GM19372 (cell line): Measurements from ENCODE around the gene GRIA4.

ENCODE experiments used
- ATAC-seq: cut with Tn5 transposase; IDR thresholded peaks from one replicate; pipeline ENCODE4 v1.9.1; 2021; ENCODE audit warnings: mild to moderate bottlenecking, low read depth, moderate library complexity; ENCODE audit not compliant: unreplicated experiment

The GRIA4 gene

DNA sequence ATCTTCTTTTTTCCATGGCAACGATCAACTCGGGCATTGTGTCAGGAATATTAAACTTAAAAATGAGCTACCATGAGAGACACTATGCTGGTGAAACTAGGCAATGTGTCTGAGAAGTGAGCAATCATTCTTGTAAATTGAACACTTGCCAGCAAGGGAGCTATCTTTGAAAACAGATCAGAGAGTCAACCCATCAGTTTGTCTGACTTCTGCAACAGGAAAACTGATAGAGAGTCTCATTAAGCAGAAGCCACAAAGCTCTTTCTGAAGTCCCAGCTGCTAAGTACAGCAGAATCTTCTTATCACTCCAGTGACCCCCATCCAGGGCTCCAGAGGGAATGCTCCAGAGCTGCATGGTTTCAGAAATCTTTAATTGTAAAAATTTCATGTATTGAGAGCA is 297.4 kb downstream of the GRIA4 start:
- ATAC-seq, result no peak

DNA sequence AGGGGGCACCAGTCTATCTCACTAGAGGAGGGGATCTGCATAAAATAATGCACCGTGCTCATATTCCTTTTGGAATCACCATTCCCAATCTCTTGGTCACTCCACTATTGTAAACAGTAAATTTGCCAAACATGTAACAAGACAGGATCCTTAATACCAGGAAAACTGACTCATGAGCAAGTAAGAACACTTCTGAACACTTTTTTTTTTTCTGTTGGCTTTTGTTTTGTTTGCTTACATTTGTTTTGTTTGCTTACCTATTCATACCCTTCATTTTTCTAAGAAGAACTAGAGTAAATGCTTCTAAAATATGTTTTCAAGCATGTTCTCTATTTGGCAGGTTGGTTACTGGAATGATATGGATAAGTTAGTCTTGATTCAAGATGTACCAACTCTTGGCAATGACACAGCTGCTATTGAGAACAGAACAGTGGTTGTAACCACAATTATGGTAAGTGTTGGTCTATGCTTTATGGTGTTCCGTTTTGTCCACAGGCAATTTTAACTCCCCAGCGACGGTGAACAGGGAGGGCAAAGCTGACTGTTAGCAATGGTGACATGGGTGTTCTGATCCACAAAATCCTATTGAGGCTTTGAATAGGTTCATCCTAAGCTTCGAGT is 300.3 kb downstream of the GRIA4 start:
- no peak for ATAC-seq

DNA sequence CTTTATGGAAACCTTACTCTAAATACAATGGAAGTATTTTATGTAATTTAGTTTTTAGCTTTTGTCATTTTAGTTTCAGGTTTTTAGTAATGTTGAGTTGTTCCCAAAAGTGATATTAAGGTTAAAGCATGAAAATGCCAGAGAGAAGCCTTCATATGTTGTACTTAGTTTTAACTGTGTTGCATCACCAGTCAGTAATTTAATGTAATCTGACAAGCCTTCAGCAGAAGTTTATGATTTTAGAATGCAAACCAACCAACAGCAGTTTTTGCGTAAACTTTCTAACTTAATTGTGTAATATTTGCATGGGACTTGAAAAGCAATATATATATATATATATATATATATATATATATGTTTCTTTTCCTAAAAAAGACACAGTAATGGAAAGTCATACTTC is 301.6 kb downstream of the GRIA4 start:
- no peak for ATAC-seq

DNA sequence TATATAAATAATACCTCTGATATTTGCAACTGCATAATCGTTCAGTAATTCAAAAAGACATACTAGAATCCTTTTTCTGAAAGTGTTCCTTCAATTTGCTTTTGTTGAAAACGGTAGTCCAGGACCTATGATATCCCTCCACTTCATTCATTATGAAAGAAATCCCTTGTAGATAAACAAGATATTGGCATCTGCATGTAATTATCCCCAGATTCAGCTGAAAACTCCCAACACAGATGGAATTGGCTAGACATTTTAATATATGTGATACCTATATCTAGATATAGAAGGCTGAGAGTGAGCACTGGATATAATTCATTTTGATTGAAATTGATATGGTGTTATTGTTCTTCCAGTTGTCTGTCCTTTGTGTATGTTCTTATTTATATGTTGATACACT is 302.8 kb downstream of the GRIA4 start:
- ATAC-seq, result no peak

DNA sequence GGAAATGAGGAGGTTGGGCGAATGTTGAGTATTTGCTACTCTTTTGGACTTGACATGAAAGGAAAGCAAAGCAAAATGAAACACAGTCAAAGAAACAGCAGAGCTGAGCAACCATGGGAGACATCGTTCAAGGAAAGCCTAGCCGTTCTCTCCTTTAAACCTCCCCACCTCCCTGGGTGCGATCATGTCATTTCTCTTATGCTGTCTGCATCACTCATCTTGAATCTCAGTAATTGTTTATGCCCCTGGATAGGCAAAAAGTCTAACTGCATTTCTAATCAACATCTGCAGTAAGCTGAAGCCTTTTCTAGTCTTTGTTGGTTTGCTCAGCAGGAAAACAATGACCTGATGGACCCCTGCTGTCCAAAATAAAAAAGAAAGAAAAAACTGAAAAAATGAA is 305.1 kb downstream of the GRIA4 start:
- ATAC-seq, result no peak

DNA sequence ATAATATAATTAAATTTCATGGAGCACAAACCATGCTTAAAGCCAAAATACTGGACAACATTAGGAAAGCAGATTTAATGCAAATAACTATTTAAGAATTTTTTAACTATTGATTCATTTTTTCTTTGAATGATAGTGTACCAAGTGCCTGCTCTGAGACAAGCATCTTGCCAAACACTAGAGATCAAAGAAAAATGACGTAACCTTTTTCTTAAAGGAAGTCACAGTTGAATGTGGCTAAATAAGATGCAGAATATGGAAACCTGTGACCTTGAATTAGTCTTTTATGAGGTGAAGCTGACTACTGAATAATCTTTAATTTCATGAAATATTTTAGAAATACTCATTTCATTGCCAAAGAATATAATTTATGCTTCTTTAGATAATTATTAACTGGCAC is 308.2 kb downstream of the GRIA4 start:
- no peak for ATAC-seq

DNA sequence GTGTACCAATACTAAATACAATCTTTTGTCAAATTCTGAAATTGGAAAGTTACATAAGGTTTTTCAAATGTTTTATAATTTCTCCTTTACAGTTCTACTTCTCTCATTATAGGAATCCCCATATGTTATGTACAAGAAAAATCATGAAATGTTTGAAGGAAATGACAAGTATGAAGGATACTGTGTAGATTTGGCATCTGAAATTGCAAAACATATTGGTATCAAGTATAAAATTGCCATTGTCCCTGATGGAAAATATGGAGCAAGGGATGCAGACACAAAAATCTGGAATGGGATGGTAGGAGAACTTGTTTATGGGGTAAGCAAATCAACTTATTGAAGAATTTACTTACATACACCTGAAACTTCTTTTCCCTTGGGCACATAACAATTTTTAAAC is 308.7 kb downstream of the GRIA4 start:
- no peak for ATAC-seq

DNA sequence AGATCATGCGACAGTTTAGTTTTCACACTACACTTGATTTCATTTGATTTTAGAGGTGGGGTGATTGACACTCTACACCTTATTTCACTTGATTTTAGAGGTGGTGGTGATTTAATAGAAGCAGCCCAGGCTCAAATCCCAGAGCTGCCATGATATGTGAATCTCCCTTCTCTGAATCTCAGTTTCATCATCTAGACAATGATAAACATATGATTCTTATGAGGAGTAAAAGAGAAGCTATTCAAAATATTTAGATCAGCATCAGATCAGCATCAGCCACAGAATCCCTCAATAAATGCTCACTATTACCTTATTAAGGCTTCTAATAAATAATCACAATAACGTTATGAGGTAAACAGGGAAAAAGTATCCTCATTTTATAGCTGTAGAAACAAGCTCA is 313.4 kb downstream of the GRIA4 start:
- no peak for ATAC-seq

DNA sequence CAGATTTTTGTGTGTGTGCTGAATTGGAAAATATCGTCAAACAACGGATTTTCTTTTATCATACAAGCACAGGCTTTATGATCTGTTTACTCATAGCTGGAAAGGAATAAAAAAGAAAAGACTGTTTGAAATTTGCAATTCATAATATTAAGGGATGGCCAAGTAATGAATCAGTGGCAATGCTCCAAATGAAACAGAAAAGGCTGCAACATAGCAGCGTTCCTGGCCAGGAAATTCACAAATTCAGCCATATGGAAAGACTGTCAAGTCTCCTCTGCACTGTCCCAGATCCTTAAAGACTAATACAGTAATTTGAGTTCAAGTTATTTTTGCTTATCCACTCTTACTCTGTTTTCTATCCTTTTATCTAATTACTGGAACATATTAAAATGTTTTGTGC is 313.9 kb downstream of the GRIA4 start:
- no peak for ATAC-seq

DNA sequence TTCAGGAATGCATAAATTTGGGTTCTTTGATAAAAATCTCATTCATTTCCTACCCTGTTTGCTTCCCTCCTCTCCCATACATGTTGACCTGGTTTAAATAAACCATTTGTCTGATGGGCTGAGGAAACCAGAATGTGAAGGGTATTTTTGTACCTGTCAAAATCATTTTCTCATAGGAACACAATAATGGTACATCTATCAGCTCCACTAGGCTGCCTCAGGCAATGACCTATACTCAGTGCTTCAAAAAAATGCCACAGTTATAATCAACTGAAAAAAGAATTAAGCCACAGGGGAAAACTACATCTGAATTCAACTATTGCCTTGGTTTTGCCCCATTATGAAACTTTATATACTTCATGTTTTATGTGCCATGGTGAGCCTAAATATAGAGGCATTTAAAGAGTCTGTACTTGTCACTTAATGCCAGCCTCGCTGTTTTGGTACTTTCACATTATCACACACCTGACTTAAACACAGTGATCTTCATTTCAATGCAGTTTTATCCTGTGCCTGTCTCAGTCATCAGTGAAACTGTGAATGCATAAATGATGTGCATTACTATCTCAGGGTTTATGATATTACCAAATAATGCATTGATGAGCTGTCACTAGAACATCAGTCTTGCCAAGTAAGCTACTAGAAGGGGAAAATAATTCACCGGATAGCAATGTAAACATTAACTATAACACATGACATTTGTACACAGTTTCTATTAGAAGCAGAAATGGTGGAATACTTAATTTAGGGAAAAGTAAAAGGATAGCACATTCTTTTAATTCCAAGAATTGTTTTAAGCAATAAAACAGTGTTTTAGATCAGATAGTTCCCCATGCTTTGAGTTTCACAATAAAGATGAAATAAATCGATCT is 319.4 kb downstream of the GRIA4 start:
- no peak for ATAC-seq

DNA sequence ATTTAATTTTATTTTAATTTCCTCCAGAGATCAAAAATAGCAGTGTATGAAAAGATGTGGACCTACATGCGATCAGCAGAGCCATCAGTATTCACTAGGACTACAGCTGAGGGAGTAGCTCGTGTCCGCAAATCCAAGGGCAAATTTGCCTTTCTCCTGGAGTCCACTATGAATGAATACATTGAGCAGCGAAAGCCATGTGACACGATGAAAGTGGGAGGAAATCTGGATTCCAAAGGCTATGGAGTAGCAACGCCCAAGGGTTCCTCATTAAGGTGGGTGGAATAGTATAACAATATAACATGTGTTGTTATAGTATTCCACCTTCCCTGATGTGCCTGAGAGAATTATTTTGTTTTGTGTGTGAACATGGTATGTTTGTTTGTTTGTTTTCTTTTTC is 323.8 kb downstream of the GRIA4 start:
- ATAC-seq, result no peak

DNA sequence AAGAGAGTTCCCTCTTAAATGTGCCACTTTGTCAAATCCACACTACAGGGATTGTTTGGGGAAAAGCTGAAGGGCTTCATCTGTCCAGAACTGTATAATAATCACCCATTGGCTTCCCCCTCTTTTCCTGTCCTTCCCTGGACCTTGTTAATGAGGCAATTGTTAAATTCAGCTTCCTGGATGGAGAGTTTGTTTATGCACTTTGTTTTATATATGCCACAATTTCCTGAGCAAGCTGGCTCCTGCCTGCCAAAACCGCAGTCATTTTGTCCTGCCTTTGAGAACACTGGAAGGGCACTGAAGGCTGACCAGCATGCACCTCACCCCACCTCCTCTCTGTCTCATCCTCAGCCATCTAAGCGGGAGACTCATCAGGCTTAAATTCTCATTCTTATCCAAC is 325.9 kb downstream of the GRIA4 start:
- no peak for ATAC-seq

DNA sequence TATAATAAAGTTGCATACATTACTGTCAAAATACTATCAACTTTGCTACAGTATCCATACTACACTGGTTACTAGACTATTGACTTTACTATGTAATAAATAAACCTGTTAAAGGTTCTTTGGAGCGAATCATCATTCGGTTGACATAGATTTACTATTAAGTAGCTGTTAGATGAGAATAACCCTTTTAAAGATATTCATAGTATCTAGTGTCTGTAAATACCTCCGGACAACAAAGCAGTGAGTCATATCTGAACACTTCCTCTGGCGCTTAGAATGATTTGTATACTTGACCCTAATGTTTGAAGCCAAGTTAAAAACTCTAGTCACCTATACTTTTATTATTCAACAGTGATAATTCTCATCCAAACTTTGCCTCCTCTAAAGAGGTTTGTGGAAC is 327.5 kb downstream of the GRIA4 start:
- ATAC-seq, result peak; percentile 78

DNA sequence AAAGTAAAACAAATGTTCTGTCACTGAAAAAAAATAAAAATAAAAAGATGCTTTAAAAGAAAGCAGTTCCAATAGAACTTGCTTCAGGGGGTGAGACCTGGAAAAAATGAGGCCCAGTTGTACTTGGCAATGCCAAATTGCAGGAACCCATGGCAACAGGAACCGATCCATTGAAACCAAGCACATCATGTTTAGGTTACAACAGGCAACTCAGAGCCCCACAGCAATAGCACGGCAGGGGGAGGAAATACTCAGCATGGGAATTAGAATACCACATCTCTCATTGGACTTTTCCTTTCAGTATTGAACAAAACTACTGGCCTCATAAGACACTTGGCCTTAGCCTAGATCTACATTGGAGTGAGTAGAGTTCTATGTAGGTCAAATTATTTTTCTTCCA is 327.9 kb downstream of the GRIA4 start:
- ATAC-seq, result no peak

DNA sequence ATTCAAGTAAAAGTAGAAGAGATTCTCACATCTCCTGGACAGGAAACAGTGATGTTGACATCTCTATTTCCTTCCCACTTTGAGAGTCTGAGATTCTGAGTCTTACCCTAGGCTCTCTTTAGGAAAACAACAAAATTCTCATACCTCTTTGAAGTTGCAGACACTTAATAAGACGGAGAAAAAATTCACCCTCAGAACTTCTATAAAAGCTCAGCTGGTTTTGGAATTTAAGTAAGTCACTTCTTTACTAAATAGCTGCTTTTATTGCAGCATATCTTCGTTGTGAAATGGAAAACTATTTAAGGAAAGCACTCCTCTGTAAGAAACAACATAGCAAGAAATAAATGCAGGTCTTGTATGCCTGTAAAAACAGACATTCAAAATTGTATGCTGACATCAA is 333.0 kb downstream of the GRIA4 start:
- no peak for ATAC-seq

DNA sequence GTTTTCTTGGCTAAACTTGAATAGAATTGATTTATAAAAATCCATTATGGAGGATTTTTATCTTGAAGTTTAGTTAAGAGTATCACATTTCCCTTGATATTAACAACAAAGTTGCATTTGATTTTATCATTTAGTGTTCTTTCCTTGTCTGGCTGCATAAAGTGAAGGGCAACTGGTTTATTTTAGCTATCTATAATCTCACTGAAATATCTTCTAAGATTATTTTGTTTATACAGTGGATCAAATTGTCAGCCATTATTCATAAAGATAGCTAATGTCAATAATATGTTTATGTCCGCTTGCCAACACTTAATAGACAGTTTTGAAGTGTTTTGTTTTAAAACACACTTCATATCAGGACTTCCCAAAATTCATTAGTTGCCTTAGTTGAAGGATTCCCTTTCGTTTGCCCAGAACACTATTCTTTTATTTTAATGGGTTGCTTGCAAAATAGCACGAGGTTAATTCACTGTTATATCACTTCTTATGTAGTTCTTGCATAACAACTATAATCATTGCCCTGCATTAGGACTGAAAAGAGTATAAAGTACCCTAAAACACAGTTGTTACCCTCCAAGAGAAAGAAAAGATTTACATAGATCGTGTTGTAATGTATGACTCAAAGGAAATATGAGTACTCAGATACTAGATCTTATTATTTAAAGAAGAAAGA is 339.2 kb downstream of the GRIA4 start:
- no peak for ATAC-seq

DNA sequence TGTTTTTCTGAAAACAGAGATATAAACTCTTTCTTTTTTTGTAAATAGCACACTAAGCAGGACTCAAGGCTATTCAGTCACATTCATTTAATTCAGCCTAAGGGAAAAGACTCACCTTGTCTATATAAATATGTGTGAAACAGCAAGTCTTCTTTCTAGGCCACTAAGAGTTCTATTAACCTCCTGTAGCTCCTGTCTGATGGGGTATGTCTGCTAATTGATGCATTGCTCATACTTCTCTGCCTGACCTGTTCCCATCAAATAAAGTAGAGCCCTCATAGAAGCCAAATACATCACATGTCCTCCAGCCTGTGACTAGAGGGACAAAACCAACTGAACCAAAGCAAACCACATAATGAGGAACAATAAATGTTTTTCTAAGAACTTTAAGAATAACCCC is 344.0 kb downstream of the GRIA4 start:
- no peak for ATAC-seq

DNA sequence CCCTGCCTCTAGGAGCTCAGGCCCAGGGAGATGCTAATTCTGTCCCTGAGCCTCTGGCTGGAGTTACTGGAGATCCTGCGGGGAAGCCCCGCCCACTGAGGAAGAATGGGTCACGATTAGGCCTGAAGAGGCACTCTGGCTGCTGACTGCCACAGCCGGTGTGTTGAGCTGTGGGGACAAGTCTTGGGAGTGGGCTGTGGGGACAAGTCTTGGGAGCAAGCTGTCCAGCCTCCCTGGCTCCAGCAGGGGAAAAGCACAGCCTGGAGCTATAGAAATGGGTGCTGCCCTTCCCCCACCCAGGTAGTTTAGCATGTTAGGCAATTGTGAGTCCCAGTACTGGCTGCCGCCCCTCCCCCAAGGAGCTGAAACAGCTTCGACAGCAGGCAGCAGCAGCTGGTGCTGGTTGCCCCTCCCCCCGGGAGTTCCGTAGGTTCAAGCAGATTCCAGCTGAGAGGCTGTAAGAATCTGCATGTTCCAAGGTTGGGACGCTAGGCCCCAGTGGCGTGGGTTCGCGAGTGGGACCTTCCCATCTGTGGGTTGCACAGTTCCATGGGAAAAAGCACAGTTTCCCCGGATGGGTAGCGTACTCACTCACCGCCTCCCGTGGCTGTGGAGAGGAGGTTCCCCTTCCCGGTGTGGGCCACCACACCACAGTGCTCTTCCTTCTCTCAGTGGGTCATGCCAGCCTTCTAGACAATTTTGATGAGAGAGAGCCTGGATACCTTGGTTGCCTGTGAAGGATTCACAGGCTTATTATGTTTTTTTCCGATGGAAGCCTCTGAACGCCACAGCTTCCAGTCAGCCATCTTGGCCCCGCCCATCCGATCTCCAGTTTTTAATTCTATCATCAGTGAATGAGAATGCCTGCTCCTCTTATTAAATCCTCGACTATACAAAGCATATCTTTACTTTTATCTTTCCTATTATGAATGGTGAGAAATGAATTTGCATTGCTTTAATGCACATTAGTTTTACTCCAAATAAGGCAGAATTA is 350.7 kb downstream of the GRIA4 start:
- no peak for ATAC-seq

DNA sequence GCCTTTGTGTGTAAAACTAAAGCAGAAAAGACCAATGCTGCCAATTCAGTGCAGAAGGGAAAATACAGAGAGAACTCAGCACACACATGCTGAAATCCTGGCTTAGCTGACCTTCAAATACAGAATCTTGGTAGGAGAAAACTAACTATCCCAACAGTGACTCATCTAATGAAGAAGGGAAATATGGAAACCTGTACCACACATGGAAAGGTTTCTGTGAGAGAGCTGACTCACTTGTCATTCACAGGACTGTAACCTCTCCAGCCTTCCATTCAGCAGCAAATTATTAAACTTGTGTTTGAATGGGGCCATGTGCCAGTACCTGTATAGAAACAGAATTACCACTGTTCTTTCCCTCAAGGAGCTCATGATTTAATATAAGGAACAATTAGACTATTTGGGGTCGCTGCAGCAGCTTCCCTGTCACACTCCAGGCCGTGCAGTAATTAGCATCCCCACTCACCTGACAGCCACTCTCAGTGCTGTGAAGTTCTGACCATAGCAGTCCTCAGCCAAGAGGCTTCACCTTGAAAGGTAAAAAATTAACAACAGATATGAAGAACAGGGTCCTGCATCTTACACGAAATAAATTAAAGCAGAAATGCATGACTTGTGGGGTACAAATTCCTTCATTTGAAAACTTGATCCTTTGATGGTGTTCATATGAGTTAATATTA is 358.3 kb downstream of the GRIA4 start:
- ATAC-seq, result no peak

DNA sequence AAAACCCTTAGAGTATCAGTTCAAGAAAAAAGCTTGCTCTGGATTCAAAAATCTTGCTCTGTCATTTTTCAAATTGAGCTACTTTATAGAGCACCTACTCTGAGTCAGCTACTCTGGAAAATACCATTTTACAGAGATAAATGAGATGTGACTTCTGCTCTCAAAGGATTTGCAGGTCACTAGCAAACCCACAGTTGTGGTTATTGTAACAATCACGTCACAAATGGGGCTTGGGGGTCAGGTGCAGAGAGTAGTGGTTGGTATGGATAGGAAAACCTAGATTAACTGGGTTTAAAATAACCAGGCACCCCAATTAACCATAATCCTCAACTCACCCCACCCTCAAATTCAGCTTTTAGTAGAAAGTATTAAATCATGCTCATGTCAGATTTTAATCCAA is 359.9 kb downstream of the GRIA4 start:
- no peak for ATAC-seq
